Measurements from ENCODE around the gene ZRANB1. TPM values are rescaled to one million over a fixed set of nuclear protein-coding genes. Genes with fewer than 3 reads are reported as not detected.
A peak's percentile ranks its signal among the peaks of the same experiment; 100 is the strongest.

Gene ZRANB1
- total RNA-seq, 1 donor from 2014 or later = 24.7 TPM

DNA sequence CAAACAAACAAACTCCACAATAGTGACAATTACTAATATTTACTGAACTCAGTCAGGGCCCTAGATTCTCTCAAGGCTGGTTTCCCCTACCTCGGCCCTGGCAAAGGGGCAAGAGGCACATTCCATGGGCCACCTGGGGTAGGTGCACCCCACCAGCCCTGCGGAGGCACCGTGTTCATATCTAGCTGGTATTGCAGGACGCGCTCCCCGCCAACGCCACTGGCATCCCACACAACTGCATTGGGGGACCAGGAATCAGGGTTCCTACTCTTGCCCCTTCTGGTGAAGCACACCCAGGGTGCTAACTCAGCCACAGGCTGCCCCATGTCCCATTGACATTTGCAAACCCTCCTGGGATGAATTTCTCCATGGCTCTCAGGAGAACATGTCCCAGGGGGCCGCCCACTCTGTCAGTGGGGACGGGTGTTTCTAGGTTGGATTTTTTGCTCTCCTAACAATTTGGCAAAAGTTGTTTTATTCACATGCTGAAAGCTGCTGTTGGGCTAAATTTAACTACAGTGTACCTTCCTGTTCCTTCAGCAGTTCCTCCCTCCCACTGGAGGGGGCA is 76.7 kb downstream of the ZRANB1 start:
- H3K27ac Mint-ChIP-seq (ENCODE audit: unreplicated experiment) = peak overlapping the region; percentile 85
- H3K4me1 Mint-ChIP-seq (ENCODE audit: low read depth) = peaks cover 72% of the 10 kb centered on the region
- H3K9me3 Mint-ChIP-seq (ENCODE audit: low read depth) = peaks cover 4% of the 10 kb centered on the region
- no peak for DNase-seq (ENCODE audit: low spot score)
- no peaks in the 10 kb centered on the region for H3K27me3 Mint-ChIP-seq (ENCODE audit: low read depth)
- TF ChIP-seq, protein P1, sequence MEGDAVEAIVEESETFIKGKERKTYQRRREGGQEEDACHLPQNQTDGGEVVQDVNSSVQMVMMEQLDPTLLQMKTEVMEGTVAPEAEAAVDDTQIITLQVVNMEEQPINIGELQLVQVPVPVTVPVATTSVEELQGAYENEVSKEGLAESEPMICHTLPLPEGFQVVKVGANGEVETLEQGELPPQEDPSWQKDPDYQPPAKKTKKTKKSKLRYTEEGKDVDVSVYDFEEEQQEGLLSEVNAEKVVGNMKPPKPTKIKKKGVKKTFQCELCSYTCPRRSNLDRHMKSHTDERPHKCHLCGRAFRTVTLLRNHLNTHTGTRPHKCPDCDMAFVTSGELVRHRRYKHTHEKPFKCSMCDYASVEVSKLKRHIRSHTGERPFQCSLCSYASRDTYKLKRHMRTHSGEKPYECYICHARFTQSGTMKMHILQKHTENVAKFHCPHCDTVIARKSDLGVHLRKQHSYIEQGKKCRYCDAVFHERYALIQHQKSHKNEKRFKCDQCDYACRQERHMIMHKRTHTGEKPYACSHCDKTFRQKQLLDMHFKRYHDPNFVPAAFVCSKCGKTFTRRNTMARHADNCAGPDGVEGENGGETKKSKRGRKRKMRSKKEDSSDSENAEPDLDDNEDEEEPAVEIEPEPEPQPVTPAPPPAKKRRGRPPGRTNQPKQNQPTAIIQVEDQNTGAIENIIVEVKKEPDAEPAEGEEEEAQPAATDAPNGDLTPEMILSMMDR (IDR thresholded peaks at IDR 0.05) = no peak
- H3K4me3 Mint-ChIP-seq (ENCODE audit: unreplicated experiment) = no peak overlapping the region
- H3K36me3 Mint-ChIP-seq (ENCODE audit: low read depth) = peaks cover 16% of the 10 kb centered on the region

DNA sequence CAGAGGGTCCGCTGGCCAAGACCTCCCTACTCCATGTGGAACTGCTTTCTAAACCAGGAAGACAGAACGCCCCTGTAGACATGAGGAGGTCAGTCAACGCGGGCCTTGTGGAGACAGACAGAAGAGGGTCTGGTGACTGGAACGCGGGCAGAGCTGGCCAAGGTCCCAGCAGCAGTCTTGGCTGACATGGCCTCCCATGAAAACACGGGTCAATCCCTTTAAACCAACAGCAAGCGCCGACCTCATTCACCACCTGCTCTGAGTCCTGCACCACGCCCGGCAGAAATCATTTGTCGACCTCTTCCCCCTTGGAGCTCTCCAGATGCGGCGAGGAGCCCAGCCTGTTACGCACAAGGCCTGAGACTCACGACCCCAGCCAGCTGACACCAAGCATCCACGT is 78.5 kb downstream of the ZRANB1 start:
- no peak for DNase-seq (ENCODE audit: low spot score)
- Mint-ChIP-seq H3K4me3 (ENCODE audit: unreplicated experiment) (no peak overlapping the region), H3K27me3 (ENCODE audit: low read depth) (no peaks in the 10 kb centered on the region), H3K4me1 (ENCODE audit: low read depth) (peaks cover 86% of the 10 kb centered on the region), H3K36me3 (ENCODE audit: low read depth) (peaks cover 16% of the 10 kb centered on the region), H3K27ac (ENCODE audit: unreplicated experiment) (peak overlapping the region; percentile 91), H3K9me3 (ENCODE audit: low read depth) (peaks cover 4% of the 10 kb centered on the region)
- TF ChIP-seq, protein P1 (IDR thresholded peaks at IDR 0.05) = no peak

DNA sequence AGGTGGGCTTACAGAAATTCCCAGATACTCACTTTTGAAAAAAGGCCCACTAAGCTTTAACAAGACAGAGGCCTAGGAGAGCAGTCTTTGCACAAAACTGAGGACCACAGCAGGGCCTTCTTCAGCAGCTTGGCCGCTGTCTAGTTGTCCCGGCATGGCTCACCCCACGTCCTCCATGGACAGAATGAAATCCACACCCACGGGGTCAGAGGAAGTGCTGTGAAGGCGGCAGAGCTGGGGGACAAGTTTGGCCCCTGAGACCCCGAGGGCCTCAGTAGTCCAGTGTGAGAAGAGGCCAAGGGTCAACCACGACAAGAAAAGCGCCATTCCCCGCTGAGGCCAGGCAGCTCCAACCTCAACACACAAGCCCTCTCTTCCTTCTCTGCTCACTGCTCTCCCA is 78.9 kb downstream of the ZRANB1 start:
- Mint-ChIP-seq H3K27me3 (ENCODE audit: low read depth) (no peaks in the 10 kb centered on the region), H3K9me3 (ENCODE audit: low read depth) (peaks cover 4% of the 10 kb centered on the region), H3K27ac (ENCODE audit: unreplicated experiment) (peak overlapping the region; percentile 91), H3K4me3 (ENCODE audit: unreplicated experiment) (no peak overlapping the region), H3K36me3 (ENCODE audit: low read depth) (peaks cover 15% of the 10 kb centered on the region), H3K4me1 (ENCODE audit: low read depth) (peaks cover 87% of the 10 kb centered on the region)
- no peak for DNase-seq (ENCODE audit: low spot score)
- TF ChIP-seq, protein P1 (IDR thresholded peaks at IDR 0.05) = no peak

DNA sequence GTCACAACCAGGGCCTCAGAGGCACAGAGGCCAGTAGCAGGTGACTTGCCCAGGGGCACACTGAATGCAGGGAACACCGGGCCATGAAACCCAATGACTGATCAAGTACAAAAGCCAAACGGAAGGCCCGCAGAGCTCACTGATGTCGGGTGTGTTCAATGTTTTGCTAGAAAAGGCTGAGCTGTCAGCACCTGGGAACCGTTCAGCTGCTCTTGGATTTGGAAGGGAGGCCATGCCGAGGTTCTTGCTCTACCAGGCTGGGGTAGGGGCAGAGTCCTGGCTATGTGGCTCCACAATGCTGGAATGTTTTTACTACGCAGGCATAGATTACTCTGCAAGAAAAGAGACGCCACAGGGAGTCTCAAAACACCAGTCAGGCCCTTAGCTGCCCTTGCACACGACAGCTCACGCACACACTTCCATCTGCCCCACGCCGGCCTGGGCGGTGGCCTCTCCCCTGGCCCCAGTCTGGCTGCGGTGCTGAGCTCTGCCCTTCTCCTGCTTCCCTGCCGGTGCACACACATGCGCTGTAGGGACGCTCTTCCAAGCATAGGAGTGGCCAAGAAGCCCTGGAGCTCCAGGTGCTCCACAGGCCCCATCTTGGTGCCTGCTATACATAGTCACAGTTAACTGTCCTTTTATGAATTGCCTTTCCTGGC is 79.9 kb downstream of the ZRANB1 start:
- peaks cover 4% of the 10 kb centered on the region for H3K9me3 Mint-ChIP-seq (ENCODE audit: low read depth)
- TF ChIP-seq, protein P1 (IDR thresholded peaks at IDR 0.05) = no peak
- H3K4me3 Mint-ChIP-seq (ENCODE audit: unreplicated experiment) = no peak overlapping the region
- peaks cover 16% of the 10 kb centered on the region for H3K36me3 Mint-ChIP-seq (ENCODE audit: low read depth)
- no peaks in the 10 kb centered on the region for H3K27me3 Mint-ChIP-seq (ENCODE audit: low read depth)
- no peak for DNase-seq (ENCODE audit: low spot score)
- H3K27ac Mint-ChIP-seq (ENCODE audit: unreplicated experiment) = peak overlapping the region; percentile 91
- peaks cover 82% of the 10 kb centered on the region for H3K4me1 Mint-ChIP-seq (ENCODE audit: low read depth)

DNA sequence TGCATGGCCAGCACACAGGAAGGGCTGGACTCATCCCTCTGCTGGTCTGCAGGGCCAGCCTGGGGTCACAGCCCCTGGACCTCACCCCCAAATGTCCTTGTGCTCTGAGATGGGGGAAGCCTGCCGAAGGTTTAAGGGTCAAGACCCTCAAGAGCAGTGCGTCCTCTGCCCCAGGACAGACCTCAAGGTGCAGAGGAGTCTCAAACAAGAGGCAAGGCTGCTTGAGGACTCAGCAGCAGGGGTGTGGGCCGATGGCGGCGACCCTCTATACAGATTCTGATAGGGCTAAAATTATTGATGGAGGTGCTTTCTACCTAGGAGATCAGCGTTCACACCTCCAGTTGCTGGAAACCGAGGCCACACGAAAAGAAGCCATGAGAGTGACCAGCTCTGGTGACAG is 80.7 kb downstream of the ZRANB1 start:
- H3K4me1 Mint-ChIP-seq (ENCODE audit: low read depth) = peaks cover 73% of the 10 kb centered on the region
- H3K9me3 Mint-ChIP-seq (ENCODE audit: low read depth) = peaks cover 4% of the 10 kb centered on the region
- H3K27ac Mint-ChIP-seq (ENCODE audit: unreplicated experiment) = peak overlapping the region; percentile 91
- no peaks in the 10 kb centered on the region for H3K27me3 Mint-ChIP-seq (ENCODE audit: low read depth)
- peak; percentile 61 for DNase-seq (ENCODE audit: low spot score)
- TF ChIP-seq, protein P1 (IDR thresholded peaks at IDR 0.05) = no peak
- peaks cover 16% of the 10 kb centered on the region for H3K36me3 Mint-ChIP-seq (ENCODE audit: low read depth)
- H3K4me3 Mint-ChIP-seq (ENCODE audit: unreplicated experiment) = no peak overlapping the region

Data from chondrocyte (in vitro differentiated cells).